Adipocyte (in vitro differentiated cells): ENCODE data around the gene PPIA.
"Not testable (repeated sequence)": the region's sequence is repeated elsewhere in the genome, so short reads cannot be mapped to it uniquely, and the experiment has no call there.

ENCODE experiments used
- DNase-seq: peaks from one replicate; pipeline ENCODE4 v3.0.0-alpha.2; 2015; ENCODE audit warnings: low read depth
- H3K27me3 ChIP-seq: replicated peaks from 2 replicates; pipeline ENCODE4 v1.7.0; 2013; ENCODE audit warnings: mild to moderate bottlenecking, low read length, moderate library complexity; ENCODE audit not compliant: control insufficient read depth, insufficient read depth
- H3K36me3 ChIP-seq: 2 replicates; pipeline ENCODE4 v1.7.0; 2013; ENCODE audit warnings: low read length, mild to moderate bottlenecking, moderate library complexity; ENCODE audit not compliant: control insufficient read depth, insufficient read depth, severe bottlenecking
- H3K4me1 ChIP-seq: 2 replicates; pipeline ENCODE4 v1.7.0; 2013; ENCODE audit warnings: mild to moderate bottlenecking, low read length, moderate library complexity; ENCODE audit not compliant: control insufficient read depth, insufficient read depth
- H3K4me3 ChIP-seq: 2 replicates; pipeline ENCODE4 v1.7.0; 2013; ENCODE audit warnings: mild to moderate bottlenecking, low read length, moderate library complexity
- H3K9ac ChIP-seq: 2 replicates; pipeline ENCODE4 v1.7.0; 2013; ENCODE audit warnings: mild to moderate bottlenecking, low read length, moderate library complexity
- H3K9me3 ChIP-seq: 2 replicates; pipeline ENCODE4 v1.7.0; 2013; ENCODE audit warnings: mild to moderate bottlenecking, low read length, moderate library complexity; ENCODE audit not compliant: control insufficient read depth

The PPIA gene

GRCh38 chr7:44808914-44809393, 12.5 kb downstream of the PPIA start:
- H3K4me1 ChIP-seq = peaks cover 5% of the 10 kb centered on the region
- no peak for DNase-seq
- H3K36me3 ChIP-seq = peaks cover 7% of the 10 kb centered on the region
- no peaks in the 10 kb centered on the region for H3K9me3 ChIP-seq
- no peak overlapping the region for H3K9ac ChIP-seq
- no peaks in the 10 kb centered on the region for H3K27me3 ChIP-seq
- no peak overlapping the region for H3K4me3 ChIP-seq

GRCh38 chr7:44811093-44811492, 14.6 kb downstream of the PPIA start:
- Histone ChIP-seq H3K27me3 (no peaks in the 10 kb centered on the region), H3K9ac (no peak overlapping the region), H3K9me3 (no peaks in the 10 kb centered on the region), H3K4me3 (no peak overlapping the region), H3K4me1 (no peaks in the 10 kb centered on the region), H3K36me3 (no peaks in the 10 kb centered on the region)
- DNase-seq = no peak

- Histone ChIP-seq H3K9me3 (no peaks in the 10 kb centered on the region), H3K4me3 (no peak overlapping the region), H3K27me3 (no peaks in the 10 kb centered on the region), H3K9ac (no peak overlapping the region), H3K4me1 (no peaks in the 10 kb centered on the region), H3K36me3 (no peaks in the 10 kb centered on the region)
- DNase-seq = no peak
These were observed 15.1 kb downstream of the PPIA start for GRCh38 chr7:44811571-44811970.

GRCh38 chr7:44814919-44815318, 18.4 kb downstream of the PPIA start:
- Histone ChIP-seq H3K27me3 (no peaks in the 10 kb centered on the region), H3K9ac (no peak overlapping the region), H3K36me3 (no peaks in the 10 kb centered on the region), H3K4me1 (no peaks in the 10 kb centered on the region), H3K9me3 (no peaks in the 10 kb centered on the region), H3K4me3 (no peak overlapping the region)
- no peak for DNase-seq

- Histone ChIP-seq H3K27me3 (no peaks in the 10 kb centered on the region), H3K4me3 (no peak overlapping the region), H3K9ac (no peak overlapping the region), H3K9me3 (no peaks in the 10 kb centered on the region), H3K36me3 (no peaks in the 10 kb centered on the region), H3K4me1 (no peaks in the 10 kb centered on the region)
- no peak for DNase-seq
These were observed 22.8 kb downstream of the PPIA start for GRCh38 chr7:44819292-44819691.

GRCh38 chr7:44823255-44823781, 26.8 kb downstream of the PPIA start:
- Histone ChIP-seq H3K27me3 (no peaks in the 10 kb centered on the region), H3K9ac (no peak overlapping the region)

GRCh38 chr7:44824894-44825526, 28.5 kb downstream of the PPIA start:
- H3K36me3 ChIP-seq = peaks cover 17% of the 10 kb centered on the region
- H3K9ac ChIP-seq = no peak overlapping the region
- no peaks in the 10 kb centered on the region for H3K27me3 ChIP-seq
- no peaks in the 10 kb centered on the region for H3K4me1 ChIP-seq
- H3K4me3 ChIP-seq = no peak overlapping the region
- no peaks in the 10 kb centered on the region for H3K9me3 ChIP-seq
- DNase-seq = peak; percentile 14

More at GRCh38 chr7:44823255-44823781, 26.8 kb downstream of the PPIA start:
- no peak overlapping the region for H3K4me3 ChIP-seq
- peaks cover 2% of the 10 kb centered on the region for H3K36me3 ChIP-seq
- DNase-seq = no peak
- no peaks in the 10 kb centered on the region for H3K4me1 ChIP-seq
- H3K9me3 ChIP-seq = no peaks in the 10 kb centered on the region

GRCh38 chr7:44827567-44827966, 31.1 kb downstream of the PPIA start:
- Histone ChIP-seq H3K4me3 (no peak overlapping the region), H3K9ac (no peak overlapping the region), H3K9me3 (no peaks in the 10 kb centered on the region), H3K27me3 (no peaks in the 10 kb centered on the region), H3K36me3 (peaks cover 39% of the 10 kb centered on the region), H3K4me1 (no peaks in the 10 kb centered on the region)
- DNase-seq = no peak

- H3K27me3 ChIP-seq = no peaks in the 10 kb centered on the region
- H3K36me3 ChIP-seq = peaks cover 31% of the 10 kb centered on the region
- DNase-seq = no peak
- no peak overlapping the region for H3K4me3 ChIP-seq
- H3K9me3 ChIP-seq = no peaks in the 10 kb centered on the region
- H3K9ac ChIP-seq = no peak overlapping the region
- peaks cover 22% of the 10 kb centered on the region for H3K4me1 ChIP-seq
These were observed 42.3 kb downstream of the PPIA start for GRCh38 chr7:44838751-44839150.

GRCh38 chr7:44842675-44843074, 46.2 kb downstream of the PPIA start:
- Histone ChIP-seq H3K36me3 (peaks cover 14% of the 10 kb centered on the region), H3K4me3 (peak overlapping the region; percentile 32), H3K4me1 (peaks cover 44% of the 10 kb centered on the region)
- not testable (repeated sequence) for DNase-seq, H3K9ac ChIP-seq, H3K27me3 ChIP-seq, H3K9me3 ChIP-seq

- H3K4me3 ChIP-seq, H3K9ac ChIP-seq, H3K27me3 ChIP-seq, H3K9me3 ChIP-seq, DNase-seq: not testable (repeated sequence)
- peaks cover 14% of the 10 kb centered on the region for H3K36me3 ChIP-seq
- H3K4me1 ChIP-seq = peaks cover 42% of the 10 kb centered on the region
These were observed 47.0 kb downstream of the PPIA start for GRCh38 chr7:44843440-44843839.

- no peaks in the 10 kb centered on the region for H3K9me3 ChIP-seq
- peaks cover 34% of the 10 kb centered on the region for H3K4me1 ChIP-seq
- DNase-seq = no peak
- peak overlapping the region; percentile 96 for H3K4me3 ChIP-seq
- no peak overlapping the region for H3K9ac ChIP-seq
- peaks cover 7% of the 10 kb centered on the region for H3K36me3 ChIP-seq
- H3K27me3 ChIP-seq = no peaks in the 10 kb centered on the region
These were observed 49.0 kb downstream of the PPIA start for GRCh38 chr7:44845451-44845850.
